Measurements from ENCODE around the gene FRY.

The FRY gene

DNA sequence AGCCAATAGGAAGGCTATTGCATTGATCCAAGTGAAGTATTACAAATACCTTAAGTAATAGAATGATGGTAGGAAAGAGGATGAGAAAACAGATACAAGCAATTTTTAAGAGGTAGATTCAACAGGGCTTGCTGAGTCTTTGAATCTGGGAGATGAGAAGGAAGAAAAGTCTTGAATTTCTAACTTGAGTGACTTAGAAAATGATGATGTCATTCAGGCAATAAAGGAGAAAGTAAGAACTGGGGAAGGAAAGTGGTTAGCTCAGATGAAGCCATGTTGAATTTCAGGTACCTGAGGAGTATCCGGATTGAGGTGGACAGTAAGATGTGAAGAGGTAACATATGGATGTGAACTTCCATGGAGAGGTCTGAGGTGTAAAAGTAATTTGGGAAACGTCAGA, 15.5 kb upstream of the FRY start:
- no peak for DNase-seq (ENCODE audit: low read depth in 4 of 4, low spot score in 1 of 4)

DNA sequence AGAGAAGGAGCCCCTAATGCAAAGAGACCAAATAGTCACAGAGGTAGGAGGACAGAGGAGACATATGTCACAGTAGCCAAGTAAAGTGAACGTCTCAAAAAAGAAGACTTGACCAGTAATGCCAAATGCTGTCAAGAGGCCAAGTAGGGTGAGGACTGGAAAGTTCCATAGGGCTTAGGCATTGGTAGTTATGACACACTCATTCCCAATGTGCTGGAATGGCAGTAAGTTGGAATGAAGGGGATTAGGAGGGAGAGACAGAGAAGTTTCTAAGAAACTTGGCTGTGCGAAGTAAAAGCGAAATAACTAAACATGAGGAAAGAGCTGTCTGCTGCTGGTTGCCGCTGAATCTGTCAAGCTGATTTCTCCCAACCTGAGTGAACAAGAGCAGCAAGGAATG, 14.9 kb upstream of the FRY start:
- DNase-seq (ENCODE audit: low read depth in 4 of 4, low spot score in 1 of 4), result no peak

DNA sequence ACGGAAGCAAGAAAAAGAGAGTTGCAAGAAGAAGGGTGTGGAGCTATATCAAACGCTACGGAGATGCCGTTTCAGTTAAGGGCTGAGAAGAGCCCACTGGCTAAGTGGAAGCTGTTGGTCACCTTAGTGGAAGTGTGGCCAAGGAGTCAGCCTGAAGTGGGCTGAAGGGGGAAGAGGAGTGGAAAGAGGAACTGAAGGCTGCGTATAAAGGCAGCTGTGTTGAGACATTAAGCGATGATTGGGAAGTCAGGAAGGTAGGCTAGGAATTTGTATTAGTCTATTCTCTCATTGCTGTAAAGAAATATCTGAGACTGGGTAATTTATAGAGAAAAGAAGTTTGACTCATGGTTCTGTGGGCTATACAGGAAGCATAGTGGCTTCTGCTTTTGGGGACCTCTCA, 14.1 kb upstream of the FRY start:
- DNase-seq (ENCODE audit: low read depth in 4 of 4, low spot score in 1 of 4), result no peak

DNA sequence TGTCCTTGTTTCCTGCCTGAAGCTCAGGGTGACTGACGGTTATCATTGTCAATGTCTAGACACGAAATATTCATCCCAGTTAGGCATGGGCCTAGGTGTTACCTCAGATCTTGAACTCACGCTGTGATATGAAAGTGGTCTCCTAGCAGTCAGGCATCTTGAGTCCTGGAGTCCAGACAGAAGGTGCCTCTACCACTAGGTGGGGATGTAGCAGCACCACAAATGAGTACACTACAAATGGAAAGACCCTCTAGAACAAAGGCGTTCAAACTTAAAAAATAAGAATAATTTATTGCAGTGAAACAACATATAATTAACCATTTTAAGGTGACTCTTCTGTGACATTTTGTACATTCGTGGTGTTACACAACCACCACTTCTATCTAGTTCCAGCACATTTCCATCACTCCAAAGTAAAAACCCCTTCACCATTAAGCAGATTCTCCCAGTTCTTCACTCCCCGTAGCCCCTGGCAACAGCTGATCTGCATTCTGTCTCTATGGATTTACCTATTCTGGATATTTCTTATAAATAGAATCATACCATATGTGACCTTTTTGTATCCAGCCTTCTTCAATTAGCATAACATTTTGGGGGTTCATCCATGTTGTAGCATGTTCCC, 11.9 kb upstream of the FRY start:
- no peak for DNase-seq (ENCODE audit: low read depth in 4 of 4, low spot score in 1 of 4)

DNA sequence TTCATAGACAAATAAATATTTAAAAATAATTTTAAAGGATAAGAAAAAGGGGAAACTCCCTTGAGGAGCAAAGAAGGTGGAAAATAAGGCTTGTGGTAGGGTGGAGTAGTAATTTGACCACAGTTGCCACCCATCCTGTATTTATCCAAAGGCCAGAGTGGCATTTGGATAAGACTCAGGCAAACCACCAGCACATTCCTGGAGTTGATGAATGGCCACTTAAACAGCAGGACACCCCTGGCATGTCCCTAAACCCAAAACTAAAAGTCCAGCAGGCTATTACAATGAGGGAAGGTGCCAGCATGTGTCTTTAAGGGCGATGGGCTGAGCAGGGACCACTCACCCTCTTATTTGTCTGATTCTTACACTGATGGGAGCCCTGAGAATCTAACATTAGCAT, 9.8 kb upstream of the FRY start:
- no peak for DNase-seq (ENCODE audit: low read depth in 4 of 4, low spot score in 1 of 4)

GRCh38 chr13:32022311-32022710, 9.3 kb upstream of the FRY start:
- no peak for DNase-seq (ENCODE audit: low read depth in 4 of 4, low spot score in 1 of 4)

- DNase-seq (ENCODE audit: low read depth in 4 of 4, low spot score in 1 of 4), result no peak
Observed at GRCh38 chr13:32023096-32023495, 8.5 kb upstream of the FRY start.

- no peak for DNase-seq (ENCODE audit: low read depth in 4 of 4, low spot score in 1 of 4)
Observed at GRCh38 chr13:32023698-32024097, 7.9 kb upstream of the FRY start.

- DNase-seq (ENCODE audit: low read depth in 4 of 4, low spot score in 1 of 4), result no peak
Observed at GRCh38 chr13:32024750-32025149, 6.8 kb upstream of the FRY start.

DNA sequence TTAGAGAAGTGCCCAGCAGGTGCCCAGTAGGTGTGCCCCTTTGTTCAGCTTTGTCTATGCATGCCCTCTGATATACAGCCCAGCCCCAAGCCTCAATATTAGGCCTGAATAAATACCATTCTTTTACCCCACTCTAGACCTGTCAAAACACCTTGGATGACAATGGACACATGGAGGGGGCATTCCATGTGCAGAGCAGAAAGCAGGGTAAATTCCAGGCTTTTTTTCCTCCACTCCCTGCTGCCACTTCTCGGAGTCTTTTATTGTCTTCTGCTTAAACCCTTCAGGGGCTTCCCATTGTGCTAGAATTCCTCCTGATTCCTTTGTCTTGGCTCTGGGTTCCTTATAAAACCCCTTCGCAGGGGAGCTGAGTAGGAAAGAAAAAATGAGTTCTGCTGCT, 5.8 kb upstream of the FRY start:
- DNase-seq (ENCODE audit: low read depth in 4 of 4, low spot score in 1 of 4), result no peak

DNA sequence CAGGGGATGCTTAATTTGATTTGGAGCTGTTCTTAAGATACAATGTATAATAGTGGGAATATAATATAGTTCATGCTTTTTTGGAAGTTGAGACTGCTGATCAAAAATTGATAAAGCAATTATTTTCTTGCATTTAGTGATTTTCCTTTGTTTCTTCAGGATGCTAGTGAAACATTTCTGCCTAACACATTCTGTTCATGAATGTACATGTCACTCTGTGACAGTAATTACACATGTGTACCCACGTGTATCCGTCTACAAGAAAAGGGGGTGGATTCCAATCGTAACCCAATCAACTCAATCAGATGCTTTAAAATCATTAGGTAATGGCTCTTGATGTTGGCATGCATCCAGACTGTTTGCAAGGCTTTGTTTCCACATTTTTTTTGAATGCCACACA, 5.0 kb upstream of the FRY start:
- DNase-seq (ENCODE audit: low read depth in 4 of 4, low spot score in 1 of 4), result no peak

GRCh38 chr13:32028711-32029110, 2.9 kb upstream of the FRY start:
- DNase-seq (ENCODE audit: low read depth in 4 of 4, low spot score in 1 of 4), result no peak

GRCh38 chr13:32029684-32030083, 1.9 kb upstream of the FRY start:
- DNase-seq (ENCODE audit: low read depth in 4 of 4, low spot score in 1 of 4), result no peak

DNA sequence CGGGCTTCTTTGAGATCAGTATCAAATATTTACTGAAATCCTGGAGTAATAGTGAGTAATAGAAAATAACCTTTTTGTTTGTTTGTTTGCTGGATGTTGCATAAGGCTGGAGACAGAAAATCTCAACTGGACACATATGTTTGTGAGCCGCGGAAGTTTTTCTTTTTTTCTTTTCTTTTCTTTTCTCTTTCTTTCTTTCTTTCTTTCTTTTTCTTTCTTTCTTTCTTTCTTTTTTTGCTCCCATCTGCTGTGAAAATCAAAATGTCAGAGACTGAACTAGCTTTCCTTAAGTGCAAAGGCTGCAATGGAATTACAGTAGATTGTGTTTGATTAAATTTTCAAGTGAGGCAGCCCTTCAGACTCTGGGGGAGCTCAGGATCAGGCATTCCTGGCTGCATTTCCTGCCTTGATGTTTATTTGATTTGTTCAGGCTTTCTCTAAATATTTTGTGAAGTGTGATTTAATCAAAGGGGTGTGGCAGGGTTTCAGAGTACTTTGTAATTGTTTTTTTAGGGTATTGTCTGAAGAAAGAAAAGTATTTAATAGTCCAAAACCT, 319 bp downstream of the FRY start:
- DNase-seq (ENCODE audit: low read depth in 4 of 4, low spot score in 1 of 4), result no peak

DNA sequence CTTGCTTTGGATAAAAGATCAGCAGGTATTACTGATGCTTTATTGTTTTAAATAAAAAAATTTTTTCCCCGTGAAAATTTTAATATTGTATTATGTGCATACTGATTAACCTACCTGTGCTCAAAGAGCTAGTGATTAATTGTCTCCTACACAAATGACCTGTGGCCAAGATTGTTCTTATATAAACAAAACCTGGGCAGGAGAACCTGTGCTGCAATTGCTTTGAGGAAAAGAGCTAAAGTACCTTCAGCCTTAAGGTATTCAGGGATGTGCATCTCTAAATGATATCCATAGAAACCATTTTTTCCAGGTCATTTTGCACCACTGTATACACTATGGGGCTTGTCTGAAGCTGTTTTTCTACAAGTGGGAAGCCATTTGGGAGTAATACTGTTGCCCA, 1.2 kb downstream of the FRY start:
- no peak for DNase-seq (ENCODE audit: low read depth in 4 of 4, low spot score in 1 of 4)

DNA sequence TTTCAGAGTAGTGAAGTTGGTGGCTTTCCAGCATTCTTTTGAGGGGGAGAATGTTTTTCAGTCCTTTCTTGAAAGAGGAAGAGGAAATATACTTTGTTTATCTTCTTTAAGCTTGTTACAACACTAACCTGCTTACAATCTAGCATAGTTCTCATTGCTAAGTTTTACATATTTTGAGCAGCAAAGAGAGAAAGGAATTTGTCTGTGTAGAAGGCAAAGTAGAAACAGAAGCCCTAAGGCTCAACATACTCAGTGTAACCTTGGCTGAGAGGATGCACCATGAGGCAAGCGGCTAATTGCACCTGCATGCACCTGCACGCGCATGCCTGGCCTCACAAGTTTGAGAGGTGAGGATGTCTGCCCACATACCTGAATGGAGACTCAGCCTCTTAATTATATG, 2.2 kb downstream of the FRY start:
- DNase-seq (ENCODE audit: low read depth in 4 of 4, low spot score in 1 of 4), result no peak

DNA sequence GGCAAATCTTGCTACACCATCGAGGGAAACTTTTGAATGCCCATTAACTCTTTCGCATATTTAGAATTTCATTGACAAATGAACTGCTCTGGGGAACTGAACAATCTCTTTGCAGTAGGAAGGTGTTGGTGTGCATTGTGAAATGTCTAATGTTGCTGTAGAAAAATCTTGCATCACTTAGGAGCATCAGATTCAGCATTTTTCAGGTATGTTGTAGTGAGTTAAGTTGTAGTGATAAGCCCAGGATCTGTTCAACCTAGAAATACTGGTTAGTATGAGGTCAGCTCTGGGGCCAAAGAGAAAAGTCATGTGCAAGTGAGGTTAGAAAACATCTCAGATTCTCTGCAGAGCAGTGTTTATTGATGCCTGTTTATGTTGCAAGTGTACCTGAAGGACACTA, 4.1 kb downstream of the FRY start:
- DNase-seq (ENCODE audit: low read depth in 4 of 4, low spot score in 1 of 4), result no peak

- DNase-seq (ENCODE audit: low read depth in 4 of 4, low spot score in 1 of 4), result no peak
Observed at GRCh38 chr13:32036126-32036695, 4.6 kb downstream of the FRY start.

- DNase-seq (ENCODE audit: low read depth in 4 of 4, low spot score in 1 of 4), result no peak
Observed at GRCh38 chr13:32036757-32037156, 5.2 kb downstream of the FRY start.

DNA sequence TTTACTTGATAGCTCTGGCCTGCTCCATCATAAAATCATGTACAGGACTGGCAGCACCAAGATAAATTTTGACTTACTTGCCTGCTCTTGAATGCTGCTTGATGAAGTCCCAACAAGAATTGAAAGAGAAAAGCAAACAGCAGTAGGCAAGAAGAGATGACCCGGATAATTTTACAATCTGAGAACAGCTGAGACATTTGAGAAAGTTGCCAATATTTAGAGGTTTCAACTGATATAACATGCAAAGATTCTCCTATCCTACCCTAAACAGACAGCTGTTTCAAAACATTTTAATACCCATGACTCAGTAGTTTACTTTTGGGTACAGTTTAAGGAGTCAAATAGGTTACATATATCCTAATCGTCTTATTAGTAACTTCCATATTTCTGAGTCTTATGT, 5.9 kb downstream of the FRY start:
- no peak for DNase-seq (ENCODE audit: low read depth in 4 of 4, low spot score in 1 of 4)

- no peak for DNase-seq (ENCODE audit: low read depth in 4 of 4, low spot score in 1 of 4)
Observed at GRCh38 chr13:32038343-32038742, 6.8 kb downstream of the FRY start.

- DNase-seq (ENCODE audit: low read depth in 4 of 4, low spot score in 1 of 4), result no peak
Observed at GRCh38 chr13:32039056-32039455, 7.5 kb downstream of the FRY start.

GRCh38 chr13:32039528-32039927, 8.0 kb downstream of the FRY start:
- DNase-seq (ENCODE audit: low read depth in 4 of 4, low spot score in 1 of 4), result no peak
